ENCODE results near the gene CCL27. TPM values are rescaled to one million over a fixed set of nuclear protein-coding genes. Genes with fewer than 3 reads are reported as not detected.

The CCL27 gene
- total and polyA plus RNA-seq, 10 of the 15 experiments (the other 5 are each of a cell fraction or from before 2014, with no cell fraction given) = 0.45 TPM; not detected in 9

DNA sequence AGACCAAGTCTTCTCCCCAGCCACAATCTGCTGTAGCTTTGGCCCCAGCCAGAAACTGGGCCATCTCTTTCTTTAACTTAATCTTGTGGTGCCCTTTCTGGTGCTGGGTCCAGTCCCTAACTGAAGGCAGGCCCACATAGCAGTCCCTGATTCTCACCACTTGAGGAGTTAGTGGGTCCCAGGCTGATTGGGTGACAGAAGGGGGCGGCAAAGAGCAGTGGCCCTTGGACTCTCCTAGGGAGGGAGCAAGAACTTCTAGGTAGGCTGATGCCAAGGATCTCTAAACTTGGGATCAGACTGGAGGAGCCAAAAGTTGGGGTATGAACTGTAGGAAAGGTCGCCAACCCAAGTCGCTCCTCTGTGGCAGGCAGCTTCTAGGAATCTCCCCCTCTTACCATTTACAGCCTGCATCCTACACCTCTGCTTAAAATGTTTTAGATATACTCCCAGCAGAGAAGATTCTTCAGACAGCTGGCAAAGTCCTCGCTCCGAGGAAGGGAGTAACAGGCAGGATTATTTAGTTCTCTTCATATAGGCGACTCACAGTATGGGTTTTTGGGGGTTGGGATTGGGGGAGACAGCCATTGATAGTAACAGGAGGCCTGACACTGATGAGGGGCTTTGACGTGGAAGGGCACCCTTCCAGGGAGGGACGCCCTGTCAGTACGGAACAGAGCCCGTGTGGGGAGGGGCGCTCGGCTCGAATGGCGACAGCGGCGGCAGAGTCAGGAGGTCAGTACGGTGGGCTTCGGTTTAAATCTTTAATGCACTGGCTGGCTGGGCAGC lies 2.0 kb upstream of the CCL27 start:
- TF ChIP-seq LARP7 (IDR thresholded peaks at IDR 0.05) = 0 out of 2 replicates have a peak, but pooled peaks have one; percentile 12
- TF ChIP-seq SMARCA5 (IDR thresholded peaks at IDR 0.05) = peak; percentile 34; the same call in 1 of the 2 replicates
- TF ChIP-seq, protein P1, sequence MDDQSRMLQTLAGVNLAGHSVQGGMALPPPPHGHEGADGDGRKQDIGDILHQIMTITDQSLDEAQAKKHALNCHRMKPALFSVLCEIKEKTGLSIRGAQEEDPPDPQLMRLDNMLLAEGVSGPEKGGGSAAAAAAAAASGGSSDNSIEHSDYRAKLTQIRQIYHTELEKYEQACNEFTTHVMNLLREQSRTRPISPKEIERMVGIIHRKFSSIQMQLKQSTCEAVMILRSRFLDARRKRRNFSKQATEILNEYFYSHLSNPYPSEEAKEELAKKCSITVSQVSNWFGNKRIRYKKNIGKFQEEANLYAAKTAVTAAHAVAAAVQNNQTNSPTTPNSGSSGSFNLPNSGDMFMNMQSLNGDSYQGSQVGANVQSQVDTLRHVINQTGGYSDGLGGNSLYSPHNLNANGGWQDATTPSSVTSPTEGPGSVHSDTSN (IDR thresholded peaks at IDR 0.05; ENCODE audit: insufficient replicate concordance, low read depth, low read length) = no peak
- no peak for TF ChIP-seq ZSCAN29 (IDR thresholded peaks at IDR 0.05)
- TF ChIP-seq RAD21 (IDR thresholded peaks at IDR 0.05; ENCODE audit: insufficient read depth, low read depth, low read length) = peak; percentile 47
- no peak for TF ChIP-seq JUNB (IDR thresholded peaks at IDR 0.05)
- TF ChIP-seq, protein P2, sequence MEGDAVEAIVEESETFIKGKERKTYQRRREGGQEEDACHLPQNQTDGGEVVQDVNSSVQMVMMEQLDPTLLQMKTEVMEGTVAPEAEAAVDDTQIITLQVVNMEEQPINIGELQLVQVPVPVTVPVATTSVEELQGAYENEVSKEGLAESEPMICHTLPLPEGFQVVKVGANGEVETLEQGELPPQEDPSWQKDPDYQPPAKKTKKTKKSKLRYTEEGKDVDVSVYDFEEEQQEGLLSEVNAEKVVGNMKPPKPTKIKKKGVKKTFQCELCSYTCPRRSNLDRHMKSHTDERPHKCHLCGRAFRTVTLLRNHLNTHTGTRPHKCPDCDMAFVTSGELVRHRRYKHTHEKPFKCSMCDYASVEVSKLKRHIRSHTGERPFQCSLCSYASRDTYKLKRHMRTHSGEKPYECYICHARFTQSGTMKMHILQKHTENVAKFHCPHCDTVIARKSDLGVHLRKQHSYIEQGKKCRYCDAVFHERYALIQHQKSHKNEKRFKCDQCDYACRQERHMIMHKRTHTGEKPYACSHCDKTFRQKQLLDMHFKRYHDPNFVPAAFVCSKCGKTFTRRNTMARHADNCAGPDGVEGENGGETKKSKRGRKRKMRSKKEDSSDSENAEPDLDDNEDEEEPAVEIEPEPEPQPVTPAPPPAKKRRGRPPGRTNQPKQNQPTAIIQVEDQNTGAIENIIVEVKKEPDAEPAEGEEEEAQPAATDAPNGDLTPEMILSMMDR (IDR thresholded peaks at IDR 0.05 in 2 of 3, conservative IDR thresholded peaks at IDR 0.05 in 1 of 3; ENCODE audit: control insufficient read depth in 2 of 3, extremely low read depth in 1 of 3, insufficient read depth in 1 of 3, low read depth in 3 of 3, low read length in 3 of 3) = peak; percentile 83 to 98 (median 98)
- TF ChIP-seq, protein P3, sequence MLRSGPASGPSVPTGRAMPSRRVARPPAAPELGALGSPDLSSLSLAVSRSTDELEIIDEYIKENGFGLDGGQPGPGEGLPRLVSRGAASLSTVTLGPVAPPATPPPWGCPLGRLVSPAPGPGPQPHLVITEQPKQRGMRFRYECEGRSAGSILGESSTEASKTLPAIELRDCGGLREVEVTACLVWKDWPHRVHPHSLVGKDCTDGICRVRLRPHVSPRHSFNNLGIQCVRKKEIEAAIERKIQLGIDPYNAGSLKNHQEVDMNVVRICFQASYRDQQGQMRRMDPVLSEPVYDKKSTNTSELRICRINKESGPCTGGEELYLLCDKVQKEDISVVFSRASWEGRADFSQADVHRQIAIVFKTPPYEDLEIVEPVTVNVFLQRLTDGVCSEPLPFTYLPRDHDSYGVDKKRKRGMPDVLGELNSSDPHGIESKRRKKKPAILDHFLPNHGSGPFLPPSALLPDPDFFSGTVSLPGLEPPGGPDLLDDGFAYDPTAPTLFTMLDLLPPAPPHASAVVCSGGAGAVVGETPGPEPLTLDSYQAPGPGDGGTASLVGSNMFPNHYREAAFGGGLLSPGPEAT (IDR thresholded peaks at IDR 0.05; ENCODE audit: low read depth) = no peak
- no peak for TF ChIP-seq EED (IDR thresholded peaks at IDR 0.05; ENCODE audit: low read depth)
- peak; percentile 37; the same call in 1 of the 2 replicates for TF ChIP-seq SMC3 (IDR thresholded peaks at IDR 0.05; ENCODE audit: borderline replicate concordance, low read length)
- H3K9ac ChIP-seq (ENCODE audit: control insufficient read depth, insufficient read depth, low read length) = 0 out of 2 replicates have a peak overlapping the region, but pooled peaks have one; percentile 20
- BruUV-seq (replicated peaks) = no TSS peak
- ATAC-seq (peak; percentile 83), DNase-seq (ENCODE audit: low read depth, low spot score) (no peak), FAIRE-seq (peak; percentile 38)
- no peaks in the 10 kb centered on the region for H4K20me1 ChIP-seq (ENCODE audit: control insufficient read depth, insufficient read depth)
- H3K27me3 ChIP-seq (replicated peaks in 1 of 2; ENCODE audit: control insufficient read depth in 2 of 2, insufficient read depth in 2 of 2, low read length in 1 of 2) = no peaks in the 10 kb centered on the region
- in situ Hi-C loops (cut with MboI) = no loop called here
- no peaks in the 10 kb centered on the region; the same call in 2 of the 3 replicates for H3K9me3 ChIP-seq (replicated peaks; ENCODE audit: control insufficient read depth, insufficient read depth, low read length)
- SMC1A ChIA-PET (ENCODE audit: uncharacterized antibody, unreplicated experiment) = interaction anchor here (1.1 kb wide), 1 partner anchor 20 kb away, joined by 3 read pairs; no protein-coding TSS in a partner anchor
- POLR2A ChIA-PET = interaction anchor here (0.6 to 1.4 kb wide), 2 partner anchors 44 to 407 kb away, joined by 3 to 5 read pairs; partner anchors contain the start of gene DCTN3
- intact Hi-C loops (cut with micrococcal nuclease; ENCODE audit: unreplicated experiment) = no loop called here
- RAD21 ChIA-PET (ENCODE audit: unreplicated experiment) = interaction anchor here (0.9 to 1.7 kb wide), 3 partner anchors 27 to 44 kb away, joined by 3 to 7 read pairs (median 5); partner anchors contain the start of genes DCTN3 and SIGMAR1
- peak overlapping the region; percentile 97 for H3K4me3 ChIP-seq
- peaks cover 9% of the 10 kb centered on the region for H3K4me1 ChIP-seq (ENCODE audit: control insufficient read depth, insufficient read depth, low read length)
- CTCF ChIA-PET = interaction anchor here (0.5 to 3.2 kb wide), 13 partner anchors 8 to 1620 kb away, joined by 3 to 23 read pairs (median 4); partner anchors contain the start of genes GALT and SIGMAR1
- H2AFZ ChIP-seq (ENCODE audit: control insufficient read depth, low read depth, low read length) = peak overlapping the region; percentile 87
- no peaks in the 10 kb centered on the region for H3K79me2 ChIP-seq (ENCODE audit: control insufficient read depth, insufficient read depth, low read length)
- WGBS (ENCODE audit: insufficient coverage, insufficient replicate concordance, low lambda C conversion rate, missing lambda C conversion rate) = 1% methylated on average over 18 of the region's 18 CpGs
- H3K27ac ChIP-seq (ENCODE audit: control insufficient read depth, insufficient read depth) = no peak overlapping the region
- no peaks in the 10 kb centered on the region for H3K36me3 ChIP-seq (ENCODE audit: control insufficient read depth in 2 of 2, insufficient read depth in 2 of 2, low read length in 1 of 2)
- peak overlapping the region; percentile 96 for H3K4me2 ChIP-seq (ENCODE audit: control insufficient read depth, insufficient read depth)
